Fibroblast of lung (primary cell): Measurements from ENCODE around the gene SRRD. TPM values are rescaled to one million over a fixed set of nuclear protein-coding genes. Genes with fewer than 3 reads are reported as not detected.

Source experiments
- DNase-seq, 2 donors: peaks; one replicate each; pipeline versions ENCODE4 v3.0.0 to v3.0.0-alpha.2; 2010; ENCODE audit warnings: low read depth in 2 of 2
- H2AFZ ChIP-seq: 2 replicates; pipeline ENCODE4 v1.5.1; 2012; ENCODE audit warnings: low read length, control low read depth, inconsistent platforms
- H3K27ac ChIP-seq: 2 replicates; pipeline ENCODE4 v1.5.1; 2011; ENCODE audit warnings: low read length, control low read depth; ENCODE audit not compliant: insufficient read depth
- H3K27me3 ChIP-seq: 2 replicates; pipeline ENCODE4 v1.5.1; 2011; ENCODE audit warnings: mild to moderate bottlenecking, low read length; ENCODE audit not compliant: control insufficient read depth, insufficient read depth
- H3K36me3 ChIP-seq: 2 replicates; pipeline ENCODE4 v1.5.1; 2011; ENCODE audit warnings: low read length; ENCODE audit not compliant: control insufficient read depth, insufficient read depth
- H3K4me1 ChIP-seq: 2 replicates; pipeline ENCODE4 v1.5.1; 2011; ENCODE audit warnings: low read length; ENCODE audit not compliant: control insufficient read depth, insufficient read depth; ENCODE audit errors: extremely low read depth
- H3K4me2 ChIP-seq: 2 replicates; pipeline ENCODE4 v1.5.1; 2011; ENCODE audit warnings: low read length, control low read depth; ENCODE audit not compliant: insufficient read depth; ENCODE audit errors: extremely low read depth
- H3K4me3 ChIP-seq, 4 experiments: fragments of 200-600 bp in 1 of 4; sonication (generic) in 1 of 4; replicated peaks in 1 of 4; 2 replicates each; pipeline ENCODE4 v1.5.1; 2011 to 2016; ENCODE audit warnings: low read length in 4 of 4, low read depth in 3 of 4, mild to moderate bottlenecking in 3 of 4, control low read depth in 2 of 4, inconsistent platforms in 1 of 4, mixed read lengths in 1 of 4; ENCODE audit not compliant: insufficient read depth in 1 of 4; ENCODE audit errors: control extremely low read depth in 1 of 4
- H3K79me2 ChIP-seq: 2 replicates; pipeline ENCODE4 v1.5.1; 2012; ENCODE audit warnings: mild to moderate bottlenecking, low read length, inconsistent platforms; ENCODE audit not compliant: control insufficient read depth, insufficient read depth
- H3K9ac ChIP-seq: 2 replicates; pipeline ENCODE4 v1.5.1; 2011; ENCODE audit warnings: mild to moderate bottlenecking, low read length, control low read depth; ENCODE audit not compliant: insufficient read depth
- H3K9me3 ChIP-seq: 2 replicates; pipeline ENCODE4 v1.5.1; 2012; ENCODE audit warnings: low read depth, low read length; ENCODE audit not compliant: control insufficient read depth, insufficient read depth
- H4K20me1 ChIP-seq: 2 replicates; pipeline ENCODE4 v1.5.1; 2011; ENCODE audit warnings: low read length; ENCODE audit not compliant: control insufficient read depth, insufficient read depth; ENCODE audit errors: extremely low read depth
- EZH2 ChIP-seq: IDR thresholded peaks from 2 replicates; pipeline ENCODE4 v1.5.1; 2012; ENCODE audit warnings: low read length, control low read depth, mild to moderate bottlenecking; ENCODE audit errors: missing control alignments
- polyA plus RNA-seq, 2 donors: library from polyadenylated mRNA; depleted of rRNA in 1 of 2; stranded (reverse) in 1 of 2; unstranded in 1 of 2; fragments of >200 nt; gene quantifications; 2 replicates each; pipeline ENCODE4 v1.2.1, GENCODE V29; 2011 to 2012; ENCODE audit warnings: missing spikeins in 1 of 2
- total RNA-seq: library from RNA; depleted of rRNA; stranded (reverse); fragments of >200 nt; gene quantifications from 2 replicates; pipeline ENCODE4 v1.2.1, GENCODE V29; 2014
- TF ChIP-seq, protein P1 (sequence below), 2 donors: IDR thresholded peaks in 1 of 2; conservative IDR thresholded peaks in 1 of 2; 1 replicate in 1 of 2; 2 replicates in 1 of 2; pipeline ENCODE4 v1.5.1; 2011 to 2012; ENCODE audit warnings: low read length in 2 of 2, control low read depth in 1 of 2, inconsistent platforms in 1 of 2, low read depth in 1 of 2, mild to moderate bottlenecking in 1 of 2

SRRD gene
- total and polyA plus RNA-seq, 2 donors (not counting 1 experiment from before 2014, with no cell fraction given) = 7.9 to 30.0 TPM

DNA sequence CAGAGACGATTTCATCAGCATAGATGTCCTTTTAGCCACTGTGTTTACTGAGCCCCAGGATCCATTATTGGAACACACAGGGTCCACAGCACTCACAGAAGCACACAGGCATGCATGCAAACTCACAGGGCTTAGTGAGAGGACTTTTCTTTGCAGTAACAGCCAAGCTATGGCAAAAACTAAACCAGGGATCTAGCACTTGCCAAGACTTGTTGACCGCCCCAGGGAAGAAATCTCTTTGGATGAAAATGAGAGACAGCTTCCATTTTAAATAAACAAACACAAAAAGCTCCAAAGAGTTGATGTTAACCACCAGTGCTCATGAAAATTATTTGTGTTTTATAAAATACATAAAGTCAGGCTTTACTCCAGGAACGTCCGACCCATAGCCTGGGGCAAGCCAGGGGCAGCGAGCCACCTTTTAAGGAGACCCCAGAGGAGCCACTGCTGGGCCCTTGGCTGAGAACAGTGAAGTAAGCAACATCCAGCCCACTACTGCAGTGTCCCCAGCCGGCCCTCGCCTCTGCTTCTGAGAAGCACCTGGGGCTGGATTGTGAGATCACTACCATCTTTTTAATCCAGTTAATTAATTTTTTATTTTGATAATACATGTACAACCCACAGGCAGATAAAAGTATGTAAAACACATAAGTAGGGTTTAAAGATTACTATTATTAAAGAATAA, 50.6 kb downstream of the SRRD start:
- H2AFZ ChIP-seq = no peak overlapping the region
- no peak overlapping the region for H3K4me2 ChIP-seq
- H3K9ac ChIP-seq = no peak overlapping the region
- peaks cover 4% of the 10 kb centered on the region for H3K36me3 ChIP-seq
- H3K27ac ChIP-seq = no peak overlapping the region
- H3K9me3 ChIP-seq = no peaks in the 10 kb centered on the region
- no peak overlapping the region for H3K4me3 ChIP-seq
- no peaks in the 10 kb centered on the region for H4K20me1 ChIP-seq
- H3K79me2 ChIP-seq = no peaks in the 10 kb centered on the region
- H3K27me3 ChIP-seq = no peaks in the 10 kb centered on the region
- DNase-seq = no peak
- TF ChIP-seq, protein P1, sequence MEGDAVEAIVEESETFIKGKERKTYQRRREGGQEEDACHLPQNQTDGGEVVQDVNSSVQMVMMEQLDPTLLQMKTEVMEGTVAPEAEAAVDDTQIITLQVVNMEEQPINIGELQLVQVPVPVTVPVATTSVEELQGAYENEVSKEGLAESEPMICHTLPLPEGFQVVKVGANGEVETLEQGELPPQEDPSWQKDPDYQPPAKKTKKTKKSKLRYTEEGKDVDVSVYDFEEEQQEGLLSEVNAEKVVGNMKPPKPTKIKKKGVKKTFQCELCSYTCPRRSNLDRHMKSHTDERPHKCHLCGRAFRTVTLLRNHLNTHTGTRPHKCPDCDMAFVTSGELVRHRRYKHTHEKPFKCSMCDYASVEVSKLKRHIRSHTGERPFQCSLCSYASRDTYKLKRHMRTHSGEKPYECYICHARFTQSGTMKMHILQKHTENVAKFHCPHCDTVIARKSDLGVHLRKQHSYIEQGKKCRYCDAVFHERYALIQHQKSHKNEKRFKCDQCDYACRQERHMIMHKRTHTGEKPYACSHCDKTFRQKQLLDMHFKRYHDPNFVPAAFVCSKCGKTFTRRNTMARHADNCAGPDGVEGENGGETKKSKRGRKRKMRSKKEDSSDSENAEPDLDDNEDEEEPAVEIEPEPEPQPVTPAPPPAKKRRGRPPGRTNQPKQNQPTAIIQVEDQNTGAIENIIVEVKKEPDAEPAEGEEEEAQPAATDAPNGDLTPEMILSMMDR (conservative IDR thresholded peaks at IDR 0.05 in 1 of 2, IDR thresholded peaks at IDR 0.05 in 1 of 2; ENCODE audit: low read depth in 1 of 2, low read length in 2 of 2) = no peak
- TF ChIP-seq EZH2 = no peak
- peaks cover 3% of the 10 kb centered on the region for H3K4me1 ChIP-seq

GRCh38 chr22:26534874-26535602, 51.4 kb downstream of the SRRD start:
- H3K9ac ChIP-seq = no peak overlapping the region
- H4K20me1 ChIP-seq = no peaks in the 10 kb centered on the region
- H3K36me3 ChIP-seq = peaks cover 4% of the 10 kb centered on the region
- no peaks in the 10 kb centered on the region for H3K79me2 ChIP-seq
- H3K4me2 ChIP-seq = no peak overlapping the region
- H3K9me3 ChIP-seq = no peaks in the 10 kb centered on the region
- H3K27ac ChIP-seq = no peak overlapping the region
- H3K27me3 ChIP-seq = no peaks in the 10 kb centered on the region
- H2AFZ ChIP-seq = no peak overlapping the region
- TF ChIP-seq, protein P1 (conservative IDR thresholded peaks at IDR 0.05 in 1 of 2, IDR thresholded peaks at IDR 0.05 in 1 of 2; ENCODE audit: low read depth in 1 of 2, low read length in 2 of 2) = no peak
- TF ChIP-seq EZH2 = no peak
- no peaks in the 10 kb centered on the region for H3K4me1 ChIP-seq
- no peak for DNase-seq
- no peak overlapping the region for H3K4me3 ChIP-seq

GRCh38 chr22:26535603-26535908, 51.9 kb downstream of the SRRD start:
- Histone ChIP-seq H3K27ac (no peak overlapping the region), H3K4me3 (no peak overlapping the region), H3K9me3 (no peaks in the 10 kb centered on the region), H3K36me3 (peaks cover 4% of the 10 kb centered on the region), H4K20me1 (no peaks in the 10 kb centered on the region), H3K9ac (no peak overlapping the region), H3K4me2 (no peak overlapping the region), H3K27me3 (no peaks in the 10 kb centered on the region), H3K4me1 (no peaks in the 10 kb centered on the region), H3K79me2 (no peaks in the 10 kb centered on the region), H2AFZ (no peak overlapping the region)
- no peak for DNase-seq
- TF ChIP-seq, protein P1 (conservative IDR thresholded peaks at IDR 0.05 in 1 of 2, IDR thresholded peaks at IDR 0.05 in 1 of 2; ENCODE audit: low read depth in 1 of 2, low read length in 2 of 2) = no peak
- no peak for TF ChIP-seq EZH2
